OCI-LY1 (cell line): ENCODE results near the gene SH3RF3.

ENCODE experiments used
- EZH2 ChIP-seq: fragments of 200-600 bp; sonication (generic), shearing (Covaris generic); IDR thresholded peaks from 2 replicates; pipeline ENCODE4 v1.8.0; 2017; ENCODE audit warnings: borderline replicate concordance, mixed run types, mild to moderate bottlenecking, antibody characterized with exemption, low read length, moderate library complexity, mixed read lengths
- TF ChIP-seq, protein P1 (sequence below): fragments of 200-600 bp; sonication (generic), shearing (Covaris generic); IDR thresholded peaks from 2 replicates; pipeline ENCODE4 v1.5.1; 2017; ENCODE audit warnings: mild to moderate bottlenecking, antibody characterized with exemption, low read length, moderate library complexity, mixed read lengths

GRCh38 chr2:109148117-109148746, 19.2 kb downstream of the SH3RF3 start:
- TF ChIP-seq, protein P1, sequence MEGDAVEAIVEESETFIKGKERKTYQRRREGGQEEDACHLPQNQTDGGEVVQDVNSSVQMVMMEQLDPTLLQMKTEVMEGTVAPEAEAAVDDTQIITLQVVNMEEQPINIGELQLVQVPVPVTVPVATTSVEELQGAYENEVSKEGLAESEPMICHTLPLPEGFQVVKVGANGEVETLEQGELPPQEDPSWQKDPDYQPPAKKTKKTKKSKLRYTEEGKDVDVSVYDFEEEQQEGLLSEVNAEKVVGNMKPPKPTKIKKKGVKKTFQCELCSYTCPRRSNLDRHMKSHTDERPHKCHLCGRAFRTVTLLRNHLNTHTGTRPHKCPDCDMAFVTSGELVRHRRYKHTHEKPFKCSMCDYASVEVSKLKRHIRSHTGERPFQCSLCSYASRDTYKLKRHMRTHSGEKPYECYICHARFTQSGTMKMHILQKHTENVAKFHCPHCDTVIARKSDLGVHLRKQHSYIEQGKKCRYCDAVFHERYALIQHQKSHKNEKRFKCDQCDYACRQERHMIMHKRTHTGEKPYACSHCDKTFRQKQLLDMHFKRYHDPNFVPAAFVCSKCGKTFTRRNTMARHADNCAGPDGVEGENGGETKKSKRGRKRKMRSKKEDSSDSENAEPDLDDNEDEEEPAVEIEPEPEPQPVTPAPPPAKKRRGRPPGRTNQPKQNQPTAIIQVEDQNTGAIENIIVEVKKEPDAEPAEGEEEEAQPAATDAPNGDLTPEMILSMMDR, result no peak
- TF ChIP-seq EZH2, result no peak
